Cerebellar cortex (tissue), 1 donor: ENCODE data around the gene ZMIZ1.

ENCODE experiments used
- DNase-seq: peaks from one replicate; pipeline ENCODE4 v3.0.0-alpha.2; 2015; ENCODE audit warnings: low spot score

ZMIZ1 gene

DNA sequence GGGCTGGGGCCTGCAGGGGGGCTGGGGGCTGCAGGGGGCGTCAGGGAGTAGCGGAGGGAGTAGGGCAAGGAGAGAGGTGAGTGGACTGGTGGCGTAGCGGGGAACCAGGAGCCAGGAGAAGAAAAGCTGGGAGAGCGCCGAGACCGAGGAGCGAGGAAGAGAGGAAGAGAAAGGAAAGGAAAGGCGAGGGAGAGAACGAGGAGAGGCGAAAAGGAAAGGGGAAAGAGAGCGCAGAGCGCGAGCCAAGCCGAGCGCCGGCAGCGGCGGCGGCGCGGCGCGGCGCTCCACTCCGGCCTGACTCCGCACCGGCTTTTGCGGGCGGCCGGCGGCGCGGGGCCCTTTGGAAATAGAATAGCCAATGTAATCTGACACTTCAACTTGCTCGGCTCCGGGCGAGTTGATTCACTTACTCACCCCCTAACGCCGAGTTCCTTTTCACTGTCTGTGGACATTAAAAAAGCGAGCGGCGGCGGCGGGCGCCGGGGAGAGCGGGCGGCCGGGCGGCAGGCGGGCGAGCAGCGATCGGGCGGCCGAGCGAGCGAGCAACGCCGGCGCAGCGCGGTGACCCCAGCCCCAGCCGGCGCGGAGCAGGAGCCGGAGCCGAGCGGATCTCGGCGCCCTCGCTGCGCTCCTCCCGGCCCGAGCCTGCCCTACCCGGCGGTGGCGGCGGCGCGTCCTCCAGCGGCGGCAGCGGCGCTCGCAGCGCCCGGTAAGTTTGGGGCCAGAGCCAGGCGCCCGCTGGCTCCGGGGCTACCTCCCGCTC lies at the start of gene ZMIZ1:
ZMIZ1 (plus strand) TSS at position 405 of the 763 bp plus-strand sequence. CDS start 132,667 bp downstream, outside the sequence.
- DNase-seq: peak; percentile 88

DNA sequence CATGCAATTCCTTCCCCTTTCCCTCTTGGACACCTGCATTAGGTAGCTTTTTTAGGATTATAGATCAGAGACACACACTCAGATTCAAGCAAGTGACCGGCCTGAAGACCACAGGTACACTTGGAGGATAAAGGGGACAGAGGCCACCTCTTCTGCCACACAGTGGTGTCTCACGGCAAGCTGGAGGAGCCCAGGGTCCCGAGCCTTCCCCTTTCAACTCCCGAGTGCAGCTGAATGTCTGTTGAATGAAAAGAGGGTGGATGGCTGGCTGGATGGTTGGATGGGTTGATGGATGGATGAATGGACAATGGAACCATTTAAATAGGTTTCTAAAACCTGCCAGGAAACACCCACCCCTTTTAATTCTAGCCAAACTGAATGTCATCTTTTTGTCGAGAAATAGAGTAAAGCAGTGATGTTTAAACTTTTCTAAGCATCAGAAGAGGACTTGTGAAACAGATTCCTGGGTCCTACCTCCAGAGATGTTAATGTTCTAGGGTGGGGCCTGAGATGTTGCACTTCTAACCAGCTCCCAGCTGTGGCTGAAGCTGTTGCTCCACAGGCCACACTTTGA lies 49.2 kb upstream of the ZMIZ1 start:
- no peak for DNase-seq

GRCh38 chr10:79020015-79020491 lies 48.7 kb upstream of the ZMIZ1 start:
- no peak for DNase-seq

DNA sequence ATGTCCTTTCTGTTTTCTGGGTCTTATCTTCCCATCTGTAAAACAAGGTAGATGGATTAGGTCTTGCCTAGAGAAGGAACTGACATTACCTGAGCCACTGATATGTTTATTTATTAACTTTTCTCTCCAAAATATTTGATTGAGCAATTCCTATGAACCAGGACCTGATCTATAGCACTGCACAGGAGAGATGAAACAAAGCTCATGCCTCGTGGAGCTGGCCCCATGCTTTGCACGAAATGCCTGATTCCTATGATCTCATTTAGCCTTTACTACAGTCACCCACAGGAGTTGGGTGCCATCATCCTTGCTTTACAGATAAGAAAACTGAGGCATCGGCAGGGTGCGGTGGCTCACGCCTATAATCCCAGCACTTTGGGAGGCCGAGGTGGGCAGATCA lies 48.2 kb upstream of the ZMIZ1 start:
- DNase-seq: no peak

DNA sequence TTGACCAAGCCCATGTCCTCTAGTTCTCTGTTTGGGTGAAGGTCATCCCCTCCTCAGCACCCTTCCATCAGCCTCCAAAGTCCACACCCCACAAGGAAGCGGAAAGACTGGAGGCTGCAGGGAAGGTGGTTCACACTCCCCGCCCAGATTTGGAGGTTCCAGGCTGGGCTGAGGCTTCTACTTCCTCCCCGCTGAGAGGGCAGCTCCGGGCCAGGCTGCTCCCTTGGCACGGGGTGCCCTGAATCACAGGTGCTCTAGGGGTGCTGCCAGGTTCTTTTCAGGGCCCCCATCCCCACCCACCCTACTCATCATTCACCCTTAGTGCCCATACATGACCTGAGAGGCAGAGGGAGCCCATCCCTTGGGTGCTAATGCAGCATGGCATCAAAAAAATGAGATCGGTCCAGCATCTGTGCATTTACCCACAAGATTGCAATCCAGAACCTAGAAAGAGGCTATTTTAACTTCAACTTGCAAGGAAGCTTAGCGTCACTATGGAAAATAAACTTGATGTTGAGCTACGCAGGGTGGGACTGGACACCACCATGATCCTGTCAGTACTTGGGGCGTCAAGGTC lies 47.3 kb upstream of the ZMIZ1 start:
- DNase-seq: no peak

GRCh38 chr10:79021948-79022499 lies 46.7 kb upstream of the ZMIZ1 start:
- DNase-seq: no peak

DNA sequence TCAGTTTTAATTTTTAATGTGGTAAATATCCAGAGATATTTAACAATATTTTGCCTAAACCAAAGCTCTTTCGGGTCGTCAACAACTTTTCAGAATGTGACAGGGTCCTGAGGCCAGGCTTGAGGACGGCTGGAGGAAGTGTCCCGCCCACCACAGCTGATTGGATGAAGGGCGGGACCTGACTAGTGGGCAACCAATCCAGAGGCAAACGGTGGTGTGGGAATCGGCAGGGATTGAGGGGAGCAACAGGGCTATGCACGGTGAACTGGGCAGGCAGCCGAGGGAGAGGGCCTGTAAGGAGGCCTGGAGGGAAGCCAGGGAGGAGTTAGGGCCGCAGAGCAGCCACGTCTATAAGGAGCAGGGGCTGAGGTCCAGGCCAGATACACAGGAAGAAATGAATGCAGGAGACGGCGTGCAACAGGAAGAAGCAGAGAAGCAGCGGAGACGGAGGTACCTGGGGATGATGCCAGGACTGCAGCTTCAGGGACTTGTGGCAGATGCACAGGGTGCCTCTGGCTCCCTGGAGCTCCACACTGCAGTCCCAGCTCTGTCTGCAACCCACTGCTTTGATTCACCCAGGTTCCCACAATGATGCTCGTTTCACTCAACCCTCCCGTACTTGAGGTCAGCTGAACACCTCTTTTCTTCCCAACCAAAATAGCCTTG lies 46.1 kb upstream of the ZMIZ1 start:
- peak; percentile 23 for DNase-seq

DNA sequence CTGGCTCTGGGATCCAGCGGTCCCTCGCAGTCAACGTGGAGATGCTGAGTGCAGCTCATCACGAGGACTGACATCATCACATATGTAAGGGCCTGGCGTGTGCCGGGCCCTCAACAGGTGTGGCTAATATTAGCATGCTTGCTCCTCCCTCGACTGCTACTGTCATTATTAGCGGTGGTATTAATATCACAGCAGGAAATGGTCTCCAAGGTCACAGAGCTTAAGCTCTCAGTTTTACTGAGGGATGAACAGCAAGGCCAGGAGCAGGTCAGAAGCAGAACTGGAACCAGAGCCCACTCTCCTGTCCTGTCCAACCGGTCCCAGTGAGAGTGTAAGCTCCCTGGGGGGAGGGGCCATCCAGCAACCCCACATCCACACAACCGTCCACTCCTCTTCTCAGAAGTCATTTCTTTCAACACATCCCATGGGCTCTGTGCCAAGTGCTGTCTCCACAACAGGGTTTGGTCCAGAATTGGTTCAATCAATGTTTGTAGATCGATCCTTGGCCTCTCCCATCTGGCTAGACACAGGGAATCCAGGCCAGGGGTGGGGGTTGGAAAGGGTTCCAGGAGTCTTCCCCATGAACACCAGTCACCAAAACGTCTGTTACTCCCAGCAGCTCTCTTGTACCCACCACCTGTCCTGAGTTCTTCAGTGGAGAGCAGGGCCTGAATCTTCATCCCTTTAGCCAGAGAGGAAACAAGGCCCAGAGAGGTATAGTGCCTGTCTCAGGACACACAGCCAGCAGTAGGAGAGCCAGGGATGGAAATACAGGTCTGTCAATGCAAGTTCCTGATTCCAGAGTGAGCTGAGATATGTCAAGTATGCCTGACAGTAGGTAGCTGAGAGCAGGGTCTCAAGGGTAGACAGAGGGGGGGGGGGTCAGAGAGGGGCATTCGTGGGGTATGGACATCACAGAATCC lies 45.3 kb upstream of the ZMIZ1 start:
- DNase-seq: no peak

GRCh38 chr10:79024296-79024695 lies 44.5 kb upstream of the ZMIZ1 start:
- DNase-seq: no peak

GRCh38 chr10:79024720-79025198 lies 44.0 kb upstream of the ZMIZ1 start:
- no peak for DNase-seq

DNA sequence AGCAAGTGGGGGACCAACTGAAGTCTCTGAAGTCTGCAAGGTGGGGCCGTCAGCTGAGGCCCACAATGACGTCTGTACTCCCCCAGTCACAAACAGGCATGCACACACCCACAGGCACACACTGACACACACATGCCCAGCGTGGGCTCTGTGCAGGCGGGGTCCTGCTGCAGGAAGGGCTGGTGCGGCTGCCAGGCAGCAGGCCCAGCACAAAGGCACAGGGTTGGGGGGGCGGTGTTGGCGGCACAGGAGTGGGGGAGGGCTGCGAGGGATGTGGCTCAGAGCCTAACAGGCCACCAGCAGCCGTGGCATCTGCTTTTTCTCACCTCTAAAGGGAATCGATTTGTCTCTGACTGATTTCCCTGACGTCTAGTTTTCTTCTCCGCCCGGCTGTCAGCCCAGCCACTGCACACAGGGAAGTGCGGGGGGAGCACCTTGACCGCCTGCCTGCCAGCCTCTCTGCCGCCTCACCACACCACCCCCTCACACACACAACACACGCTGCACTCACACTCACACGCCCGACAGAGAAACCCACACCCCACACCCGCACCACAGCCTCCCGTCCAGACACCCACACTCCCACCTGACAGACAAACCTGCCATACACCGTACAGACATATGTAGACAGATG lies 43.5 kb upstream of the ZMIZ1 start:
- no peak for DNase-seq

DNA sequence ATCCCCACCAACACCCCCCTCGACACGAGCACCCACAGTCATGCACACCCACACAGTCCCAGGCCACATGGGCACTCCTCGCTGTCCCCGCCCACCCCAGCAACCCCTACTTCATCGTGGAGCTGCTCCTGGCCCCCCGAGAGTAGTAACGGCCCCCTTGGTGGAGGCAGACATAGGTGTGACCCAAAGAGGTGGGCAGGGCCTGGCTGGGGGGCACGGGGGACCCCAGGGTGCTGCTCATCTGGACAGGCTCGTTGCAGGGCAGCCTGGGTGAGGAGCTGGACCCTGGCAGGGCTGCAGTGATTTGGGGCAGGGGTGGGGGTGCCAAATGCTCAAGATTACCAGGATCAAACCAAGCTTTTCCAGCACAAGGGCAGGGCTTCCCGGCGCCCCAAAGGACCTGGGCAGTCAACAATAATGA lies 42.4 kb upstream of the ZMIZ1 start:
- DNase-seq: no peak

- DNase-seq: no peak
Observed at GRCh38 chr10:79026806-79027146, 42.0 kb upstream of the ZMIZ1 start.

- no peak for DNase-seq
Observed at GRCh38 chr10:79027147-79028055, 41.4 kb upstream of the ZMIZ1 start.

GRCh38 chr10:79028056-79028430 lies 40.7 kb upstream of the ZMIZ1 start:
- no peak for DNase-seq

- DNase-seq: no peak
Observed at GRCh38 chr10:79028451-79029010, 40.2 kb upstream of the ZMIZ1 start.

GRCh38 chr10:79029478-79030390 lies 39.0 kb upstream of the ZMIZ1 start:
- no peak for DNase-seq

DNA sequence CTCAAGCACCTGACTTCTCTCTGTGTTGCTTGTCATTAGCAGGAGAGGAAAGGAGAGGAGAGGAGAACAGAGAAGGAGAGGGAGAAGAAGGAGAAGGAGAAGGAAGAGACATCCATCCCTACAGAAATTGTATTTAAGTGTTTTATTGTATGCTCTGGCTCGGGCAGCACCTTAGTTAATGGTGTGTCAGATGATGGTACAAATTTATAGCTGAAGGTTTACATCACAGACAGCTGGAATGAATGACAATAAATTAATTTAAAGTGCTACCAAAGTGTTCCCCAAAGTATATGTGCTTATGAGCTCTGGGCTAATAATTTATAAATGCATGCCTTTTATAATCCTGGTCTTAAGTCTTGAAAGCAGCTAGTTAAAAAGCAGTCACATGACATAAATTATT lies 38.1 kb upstream of the ZMIZ1 start:
- DNase-seq: no peak
